Natural killer cell (primary cell): ENCODE measurements around the gene DERL3. TPM values are rescaled to one million over a fixed set of nuclear protein-coding genes. Genes with fewer than 3 reads are reported as not detected.

Source experiments
- ATAC-seq, 3 donors: fragments of 150-1000 bp in 2 of 3; fragments of 200-7000 bp in 1 of 3; cut with Tn5 transposase; 1 replicate in 1 of 3; 2 replicates in 2 of 3; pipeline ENCODE4 v1.10.0; 2021; ENCODE audit warnings: mild to moderate bottlenecking in 2 of 3, moderate library complexity in 2 of 3
- DNase-seq, 2 donors: peaks; one replicate each; pipeline versions ENCODE4 v3.0.0 to v3.0.0-alpha.2; 2013 to 2021; ENCODE audit warnings: mixed read lengths in 1 of 2
- H3K27ac ChIP-seq: one replicate; pipeline ENCODE4 v1.5.1; 2013; ENCODE audit warnings: mild to moderate bottlenecking, low read length
- H3K27me3 ChIP-seq: one replicate; pipeline ENCODE4 v1.6.1; 2013; ENCODE audit warnings: low read length; ENCODE audit not compliant: control insufficient read depth, insufficient read depth
- H3K36me3 ChIP-seq: one replicate; pipeline ENCODE4 v1.6.1; 2013; ENCODE audit warnings: low read length; ENCODE audit not compliant: control insufficient read depth, insufficient read depth
- H3K4me1 ChIP-seq: one replicate; pipeline ENCODE4 v1.6.1; 2013; ENCODE audit warnings: low read length; ENCODE audit not compliant: control insufficient read depth, insufficient read depth
- H3K4me3 ChIP-seq: one replicate; pipeline ENCODE4 v1.5.1; 2013; ENCODE audit warnings: low read length
- H3K9me3 ChIP-seq: one replicate; pipeline ENCODE4 v1.6.1; 2013; ENCODE audit warnings: low read length; ENCODE audit not compliant: control insufficient read depth, insufficient read depth
- H3K27ac Mint-ChIP-seq, 2 donors: one replicate each; pipeline ENCODE4 v1.8.0; 2022; ENCODE audit warnings: mild to moderate bottlenecking in 2 of 2, mixed read lengths in 2 of 2, moderate library complexity in 1 of 2
- H3K27me3 Mint-ChIP-seq, 2 donors: one replicate each; pipeline ENCODE4 v1.8.0; 2022; ENCODE audit warnings: low read depth in 2 of 2, mixed read lengths in 2 of 2
- H3K36me3 Mint-ChIP-seq: one replicate; pipeline ENCODE4 v1.8.0; 2022; ENCODE audit warnings: mixed read lengths
- H3K4me1 Mint-ChIP-seq, 2 donors: one replicate each; pipeline ENCODE4 v1.8.0; 2022; ENCODE audit warnings: mixed read lengths in 2 of 2
- H3K4me3 Mint-ChIP-seq: one replicate; pipeline ENCODE4 v1.8.0; 2022; ENCODE audit warnings: mild to moderate bottlenecking, moderate library complexity, mixed read lengths
- H3K9me3 Mint-ChIP-seq, 2 donors: one replicate each; pipeline ENCODE4 v1.8.0; 2022; ENCODE audit warnings: mixed read lengths in 2 of 2
- CTCF ChIP-seq: fragments of 200-600 bp; IDR thresholded peaks from one replicate; pipeline ENCODE4 v1.8.0; 2022; ENCODE audit warnings: antibody characterized with exemption
- WGBS: methylation state at CpG from one replicate; pipeline ENCODE4 v1.1.7; 2013; ENCODE audit warnings: missing lambda C conversion rate; ENCODE audit not compliant: insufficient coverage; 5-methylcytosine and 5-hydroxymethylcytosine counted together
- intact Hi-C: fragments of 100-400 bp; cut with micrococcal nuclease; formaldehyde crosslinking; loops from one replicate; pipeline ENCODE4 v1.14.2; 2022
- total RNA-seq, 4 donors: library from RNA; stranded (reverse); fragments of 120-200 nt in 1 of 4; gene quantifications; one replicate each; pipeline versions ENCODE4 v1.2.3 to v1.2.4, GENCODE V29; 2013 to 2022

The DERL3 gene
- total RNA-seq, 3 donors from 2014 or later (not counting 1 experiment from before 2014, with no cell fraction given) = 0.88 to 24.5 (median 1.3) TPM

GRCh38 chr22:23826510-23827350, 12.1 kb downstream of the DERL3 start:
- peaks cover 7% of the 10 kb centered on the region for H3K36me3 Mint-ChIP-seq
- Histone ChIP-seq H3K9me3 (no peaks in the 10 kb centered on the region), H3K27ac (no peak overlapping the region), H3K27me3 (no peaks in the 10 kb centered on the region), H3K36me3 (peaks cover 79% of the 10 kb centered on the region), H3K4me1 (no peaks in the 10 kb centered on the region), H3K4me3 (no peak overlapping the region)
- intact Hi-C loops = no loop called here
- H3K27ac Mint-ChIP-seq = no peak overlapping the region
- H3K27me3 Mint-ChIP-seq = no peaks in the 10 kb centered on the region
- H3K4me3 Mint-ChIP-seq = no peak overlapping the region
- no peak for DNase-seq
- H3K9me3 Mint-ChIP-seq = no peaks in the 10 kb centered on the region
- WGBS = 94% methylated on average over 15 of the region's 15 CpGs
- peak in 1 of 3 donors; percentile 15 for ATAC-seq
- peaks cover 14 to 15% of the 10 kb centered on the region in 2 donors for H3K4me1 Mint-ChIP-seq
- TF ChIP-seq CTCF = no peak

GRCh38 chr22:23825246-23825905, 13.4 kb downstream of the DERL3 start:
- H3K36me3 ChIP-seq = peaks cover 80% of the 10 kb centered on the region
- Mint-ChIP-seq H3K36me3 (peaks cover 7% of the 10 kb centered on the region), H3K4me1 (peaks cover 13 to 15% of the 10 kb centered on the region in 2 donors), H3K4me3 (no peak overlapping the region), H3K27ac (no peak overlapping the region), H3K27me3 (no peaks in the 10 kb centered on the region), H3K9me3 (no peaks in the 10 kb centered on the region)
- intact Hi-C loops = no loop called here
- H3K4me1 ChIP-seq = no peaks in the 10 kb centered on the region
- no peak for ATAC-seq
- 98% methylated on average over 12 of the region's 12 CpGs for WGBS
- H3K4me3 ChIP-seq = no peak overlapping the region
- H3K27ac ChIP-seq = no peak overlapping the region
- DNase-seq = no peak
- no peak for TF ChIP-seq CTCF
- H3K27me3 ChIP-seq = no peaks in the 10 kb centered on the region
- H3K9me3 ChIP-seq = no peaks in the 10 kb centered on the region

- Histone ChIP-seq H3K4me1 (no peaks in the 10 kb centered on the region), H3K27me3 (no peaks in the 10 kb centered on the region), H3K27ac (no peak overlapping the region), H3K9me3 (no peaks in the 10 kb centered on the region), H3K36me3 (peaks cover 74% of the 10 kb centered on the region), H3K4me3 (no peak overlapping the region)
- WGBS = 96% methylated on average over 13 of the region's 13 CpGs
- no peaks in the 10 kb centered on the region for H3K27me3 Mint-ChIP-seq
- intact Hi-C loops = no loop called here
- no peak overlapping the region for H3K27ac Mint-ChIP-seq
- H3K4me3 Mint-ChIP-seq = no peak overlapping the region
- DNase-seq = no peak
- peaks cover 7% of the 10 kb centered on the region for H3K36me3 Mint-ChIP-seq
- no peak for TF ChIP-seq CTCF
- no peak for ATAC-seq
- H3K9me3 Mint-ChIP-seq = no peaks in the 10 kb centered on the region
- peaks cover 6 to 15% of the 10 kb centered on the region in 2 donors for H3K4me1 Mint-ChIP-seq
Measured at GRCh38 chr22:23824476-23825245, 14.1 kb downstream of the DERL3 start.
